AG08396 (cell line): ENCODE results near the gene ERV3-1.
"Not testable (repeated sequence)": the region's sequence is repeated elsewhere in the genome, so short reads cannot be mapped to it uniquely, and the experiment has no call there.

Experiments
- DNase-seq: peaks from one replicate; pipeline ENCODE4 v3.0.0; 2012; ENCODE audit warnings: low spot score, mixed read lengths

The ERV3-1 gene

DNA sequence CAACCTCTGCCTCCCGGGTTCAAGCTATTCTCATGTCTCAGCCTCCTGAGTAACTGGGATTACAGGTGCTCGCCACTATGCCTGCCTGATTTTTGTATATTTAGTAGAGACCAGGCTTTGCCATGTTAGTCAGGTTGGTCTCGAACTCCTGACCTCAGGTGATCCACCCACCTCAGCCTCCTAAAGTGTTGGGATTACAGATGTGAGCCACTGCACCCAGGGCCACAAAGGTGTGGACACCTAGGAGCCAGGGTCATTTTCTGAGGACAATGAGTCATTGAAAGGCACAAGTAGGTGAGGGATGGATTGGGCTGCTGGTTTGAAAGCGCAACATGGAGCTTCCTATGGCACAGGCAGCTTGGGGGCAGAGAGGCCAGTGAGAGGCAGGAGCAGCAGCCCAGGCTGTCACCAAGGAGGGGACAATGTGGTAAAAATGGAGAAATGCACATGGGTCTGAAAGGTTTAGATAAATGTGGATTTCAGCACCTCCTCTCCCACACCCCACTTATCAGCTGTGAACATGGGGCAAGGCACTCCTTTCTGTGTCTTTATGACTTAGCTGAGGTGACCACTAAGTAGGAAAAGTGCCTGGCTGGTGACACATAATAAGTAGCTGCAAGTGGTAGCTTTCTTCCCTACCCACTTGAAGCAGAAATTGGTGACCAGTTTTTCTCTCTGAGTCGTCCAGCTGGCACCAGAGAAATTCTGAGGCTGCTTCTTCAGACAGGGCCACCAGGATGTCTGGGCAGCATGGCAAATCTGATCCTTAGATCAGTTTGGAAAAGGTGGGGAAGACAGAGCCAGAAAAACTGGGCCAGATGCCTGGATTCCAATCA, 61.6 kb downstream of the ERV3-1 start:
- DNase-seq = not testable (repeated sequence)
